ENCODE data around the gene NPEPL1.

The NPEPL1 gene

GRCh38 chr20:58709703-58710039, 17.1 kb downstream of the NPEPL1 start:
- TF ChIP-seq CTCF (conservative IDR thresholded peaks at IDR 0.05; ENCODE audit: control insufficient read depth, insufficient read depth, low read depth, low read length) = no peak
- DNase-seq (ENCODE audit: low read depth) = no peak
- no peak overlapping the region for H3K4me3 ChIP-seq (ENCODE audit: control insufficient read depth, low read depth, low read length)

DNA sequence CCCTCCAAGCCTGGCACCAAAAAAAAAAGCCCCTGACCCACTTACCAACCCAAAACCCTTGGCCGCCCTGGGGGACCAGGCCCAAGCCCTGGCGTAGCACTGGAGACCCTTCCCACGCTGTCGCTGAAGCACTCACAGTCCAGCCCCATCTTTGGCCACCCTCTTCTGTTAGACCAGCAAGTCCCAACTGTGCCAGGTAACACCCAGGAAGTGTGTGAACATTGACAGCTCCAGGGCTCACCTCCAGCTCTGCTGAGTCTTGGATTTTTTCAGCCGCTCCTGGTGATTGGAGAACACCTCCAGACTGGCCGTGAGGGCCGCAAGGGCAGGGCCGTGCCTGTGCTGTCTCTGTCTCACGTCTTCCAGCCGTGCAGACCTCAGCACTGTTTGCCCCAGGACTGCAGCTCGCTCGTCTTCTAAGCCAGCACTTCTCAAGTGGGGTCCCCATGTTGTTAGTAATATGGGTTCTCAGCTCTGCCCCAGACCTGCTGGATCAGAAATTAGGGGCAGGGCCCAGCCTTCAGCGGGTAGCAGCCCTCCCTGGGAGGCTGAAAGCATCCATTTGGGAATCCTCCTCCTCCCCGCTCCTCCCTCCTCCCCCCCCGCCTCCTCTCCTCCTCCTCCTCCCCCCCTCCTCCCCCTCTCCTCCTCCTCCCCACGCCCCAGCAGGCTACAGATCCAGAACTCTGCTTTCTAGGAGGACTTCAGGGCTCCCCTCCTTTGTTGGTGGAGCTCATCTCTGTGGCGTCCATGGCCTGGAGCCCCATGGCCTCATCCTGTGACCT, 18.1 kb downstream of the NPEPL1 start:
- no peak for TF ChIP-seq CTCF (conservative IDR thresholded peaks at IDR 0.05; ENCODE audit: control insufficient read depth, insufficient read depth, low read depth, low read length)
- DNase-seq (ENCODE audit: low read depth) = no peak
- H3K4me3 ChIP-seq (ENCODE audit: control insufficient read depth, low read depth, low read length) = no peak overlapping the region

- DNase-seq (ENCODE audit: low read depth) = no peak
- TF ChIP-seq CTCF (conservative IDR thresholded peaks at IDR 0.05; ENCODE audit: control insufficient read depth, insufficient read depth, low read depth, low read length) = no peak
- H3K4me3 ChIP-seq (ENCODE audit: control insufficient read depth, low read depth, low read length) = no peak overlapping the region
Observed at GRCh38 chr20:58711266-58712051, 18.9 kb downstream of the NPEPL1 start.

- DNase-seq (ENCODE audit: low read depth) = no peak
- TF ChIP-seq CTCF (conservative IDR thresholded peaks at IDR 0.05; ENCODE audit: control insufficient read depth, insufficient read depth, low read depth, low read length) = no peak
- no peak overlapping the region for H3K4me3 ChIP-seq (ENCODE audit: control insufficient read depth, low read depth, low read length)
Observed at GRCh38 chr20:58712151-58712791, 19.7 kb downstream of the NPEPL1 start.

GRCh38 chr20:58712806-58713731, 20.5 kb downstream of the NPEPL1 start:
- TF ChIP-seq CTCF (conservative IDR thresholded peaks at IDR 0.05; ENCODE audit: control insufficient read depth, insufficient read depth, low read depth, low read length) = no peak
- H3K4me3 ChIP-seq (ENCODE audit: control insufficient read depth, low read depth, low read length) = no peak overlapping the region
- no peak for DNase-seq (ENCODE audit: low read depth)

DNA sequence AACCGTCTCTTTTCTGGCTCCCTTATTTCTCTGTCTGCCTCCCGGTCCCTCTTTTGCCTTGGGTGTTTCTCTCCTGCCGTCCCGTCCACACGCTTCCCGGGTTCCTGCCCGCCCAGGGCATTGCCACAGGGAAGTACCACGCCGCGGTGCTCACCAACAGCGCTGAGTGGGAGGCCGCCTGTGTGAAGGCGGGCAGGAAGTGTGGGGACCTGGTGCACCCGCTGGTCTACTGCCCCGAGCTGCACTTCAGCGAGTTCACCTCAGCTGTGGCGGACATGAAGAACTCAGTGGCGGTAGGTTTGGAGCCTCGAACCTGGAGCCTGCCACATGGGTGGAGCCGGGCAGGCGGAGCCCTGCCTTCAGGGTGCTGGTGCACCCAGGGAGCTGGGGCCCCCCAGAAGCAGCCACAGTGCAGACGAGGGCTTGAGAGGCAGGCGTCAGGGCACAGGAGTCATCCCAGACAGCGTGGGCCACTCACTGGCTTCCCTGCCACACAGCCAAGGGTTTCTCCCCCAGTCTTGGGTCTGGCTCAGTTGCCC, 21.3 kb downstream of the NPEPL1 start:
- DNase-seq (ENCODE audit: low read depth) = no peak
- no peak for TF ChIP-seq CTCF (conservative IDR thresholded peaks at IDR 0.05; ENCODE audit: control insufficient read depth, insufficient read depth, low read depth, low read length)
- H3K4me3 ChIP-seq (ENCODE audit: control insufficient read depth, low read depth, low read length) = no peak overlapping the region

All from fibroblast of mammary gland (primary cell).